CD4-positive, alpha-beta T cell treated with Interleukin-15 for 4 hours (primary cell): Measurements from ENCODE around the gene OR1K1.
"Not testable (repeated sequence)": the region's sequence is repeated elsewhere in the genome, so short reads cannot be mapped to it uniquely, and the experiment has no call there.

Experiments used
- DNase-seq: peaks from one replicate; pipeline ENCODE4 v3.0.0-alpha.2; 2020; ENCODE audit warnings: low spot score

OR1K1 gene

DNA sequence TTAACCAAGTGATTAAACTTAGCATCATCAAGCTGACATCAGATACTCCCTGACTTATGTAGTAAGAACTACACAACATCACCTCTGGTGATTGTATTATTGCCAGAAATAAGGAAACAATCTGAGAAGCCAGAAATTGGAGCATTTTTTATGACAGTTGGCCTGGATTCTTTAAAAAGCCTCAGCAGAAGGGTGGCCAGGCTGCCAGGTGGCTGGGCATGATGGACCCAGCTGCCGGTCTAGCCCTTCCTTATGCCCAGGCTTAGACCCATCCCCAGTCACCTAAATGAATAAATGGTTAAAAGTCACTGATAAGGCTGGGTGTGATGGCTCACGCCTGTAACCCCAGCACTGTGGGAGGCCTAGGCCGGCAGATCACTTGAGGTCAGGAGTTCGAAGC lies 12.8 kb downstream of the OR1K1 start:
- no peak for DNase-seq

- no peak for DNase-seq
Measured at GRCh38 chr9:122814545-122814944, 14.6 kb downstream of the OR1K1 start.

DNA sequence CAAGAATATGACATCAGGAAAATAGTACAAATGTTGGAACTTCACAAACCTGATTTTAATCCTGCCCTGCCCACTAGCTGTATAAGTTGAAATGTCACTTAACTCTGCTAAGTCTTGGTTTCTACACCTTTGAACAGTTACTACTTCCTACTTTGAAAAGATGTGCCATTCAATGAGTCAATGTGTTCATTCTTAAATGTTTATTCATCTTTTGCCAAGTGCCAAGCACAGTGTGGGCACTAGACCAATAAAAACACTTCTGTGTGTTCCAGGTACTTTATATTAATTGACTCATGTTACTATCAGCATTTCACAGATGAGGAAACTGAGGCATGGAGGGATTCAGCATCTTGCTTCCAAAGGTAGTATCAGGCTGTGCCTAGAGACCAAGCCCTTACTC lies 15.6 kb downstream of the OR1K1 start:
- no peak for DNase-seq

GRCh38 chr9:122816163-122816867 lies 16.4 kb downstream of the OR1K1 start:
- peak; percentile 40 for DNase-seq

DNA sequence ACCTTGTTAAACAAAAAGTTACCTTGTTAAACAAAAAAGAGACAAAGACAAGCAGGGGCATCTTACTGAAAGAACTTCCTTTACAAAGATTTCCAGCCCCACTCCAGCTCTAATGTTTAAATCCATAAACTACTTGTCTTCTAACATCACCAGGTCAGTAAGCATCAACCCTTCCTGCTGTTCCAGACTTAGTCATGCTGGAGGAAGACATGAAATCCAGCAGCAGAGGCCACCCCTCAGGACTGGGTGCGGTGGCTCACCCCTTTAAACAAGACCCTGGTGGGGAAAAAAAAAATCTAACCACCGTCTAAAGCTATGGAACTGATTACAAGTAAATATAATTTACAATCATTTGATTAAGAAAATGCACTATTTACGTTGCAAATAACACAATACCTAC lies 19.4 kb downstream of the OR1K1 start:
- no peak for DNase-seq

- no peak for DNase-seq
Measured at GRCh38 chr9:122819791-122820489, 20.0 kb downstream of the OR1K1 start.

DNA sequence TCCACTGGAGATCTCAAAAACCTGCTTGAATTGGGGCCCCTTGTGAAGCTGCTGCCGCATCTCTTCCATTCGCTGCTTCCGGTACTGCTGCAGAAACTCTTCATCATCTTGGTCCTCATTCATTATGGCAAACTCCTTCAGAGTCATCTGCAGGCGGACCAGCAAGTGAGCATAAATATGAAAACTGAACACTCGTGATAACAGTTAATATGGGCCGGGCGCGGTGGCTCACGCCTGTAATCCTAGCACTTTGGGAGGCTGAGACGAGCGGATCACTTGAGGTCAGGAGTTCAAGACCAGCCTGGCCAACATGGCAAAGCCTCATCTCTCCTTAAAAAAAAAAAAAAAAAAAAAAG lies 20.5 kb downstream of the OR1K1 start:
- no peak for DNase-seq

DNA sequence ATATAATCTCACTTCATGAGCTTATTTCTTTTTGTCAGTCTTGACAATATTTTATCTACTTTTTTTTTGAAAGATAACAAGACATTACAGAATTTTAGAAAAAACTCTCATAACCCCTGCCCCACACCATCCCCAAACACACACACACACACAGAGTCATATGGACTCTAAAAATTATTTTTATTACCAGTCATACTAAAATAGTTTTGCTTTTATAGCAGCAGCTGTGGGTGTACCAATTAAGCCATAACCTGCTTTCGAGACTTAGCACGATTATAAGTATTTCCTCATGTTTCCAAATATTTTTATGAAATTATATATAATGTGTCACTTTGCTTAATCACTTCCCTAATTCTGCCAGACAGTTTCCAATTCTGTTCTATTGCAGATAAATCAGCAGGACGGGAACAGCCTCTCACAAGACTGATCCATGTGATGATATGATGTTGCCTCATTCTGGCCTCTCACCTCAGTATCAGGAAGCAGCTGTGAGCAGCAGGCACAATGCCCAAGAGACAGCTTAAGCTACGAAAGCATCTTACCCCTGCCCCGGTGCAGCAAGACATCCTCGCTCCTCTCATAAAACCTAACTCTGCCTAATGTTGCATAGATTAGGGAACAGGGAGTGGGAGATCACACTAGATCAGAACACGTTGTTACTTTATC lies 21.5 kb downstream of the OR1K1 start:
- DNase-seq: no peak

DNA sequence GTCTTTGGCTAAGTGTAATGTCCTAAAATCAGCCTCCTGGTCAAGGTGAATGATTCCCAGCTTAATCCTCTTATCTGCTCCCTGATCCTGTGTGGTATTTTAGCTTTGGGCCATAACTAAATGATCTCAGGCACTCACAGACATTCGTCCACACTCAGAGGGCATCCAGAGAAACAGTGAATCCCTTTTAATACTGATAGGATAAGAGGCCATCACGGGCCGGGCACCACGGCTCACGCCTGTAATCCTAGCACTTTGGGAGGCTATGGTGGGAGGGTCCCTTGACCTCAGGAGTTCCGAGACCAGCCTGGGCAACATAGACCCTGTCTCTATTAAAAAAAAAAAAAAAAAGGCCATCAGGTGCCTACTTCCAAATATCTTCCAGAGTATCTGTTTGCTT lies 22.1 kb downstream of the OR1K1 start:
- DNase-seq: no peak

- DNase-seq: no peak
Measured at GRCh38 chr9:122822938-122823337, 23.0 kb downstream of the OR1K1 start.

DNA sequence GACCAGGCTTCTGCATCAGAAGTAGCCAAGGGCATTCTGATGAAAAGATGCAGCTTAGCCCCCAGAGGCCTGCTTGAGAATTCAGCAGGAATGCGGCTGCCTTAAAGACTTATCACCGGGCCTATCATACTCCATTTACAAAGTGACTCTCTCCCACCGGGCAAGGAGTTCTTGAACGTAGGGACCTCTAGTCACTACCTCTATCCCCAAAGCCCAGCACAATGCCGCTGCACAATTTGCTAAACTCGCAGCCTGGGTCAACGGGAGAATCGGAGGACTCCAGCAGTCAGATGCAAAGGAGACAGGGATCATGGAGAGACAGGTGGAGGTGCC lies 27.8 kb downstream of the OR1K1 start:
- no peak for DNase-seq

- DNase-seq: not testable (repeated sequence)
Measured at GRCh38 chr9:122828965-122829284, 29.0 kb downstream of the OR1K1 start.

- no peak for DNase-seq
Measured at GRCh38 chr9:122832194-122832593, 32.3 kb downstream of the OR1K1 start.

DNA sequence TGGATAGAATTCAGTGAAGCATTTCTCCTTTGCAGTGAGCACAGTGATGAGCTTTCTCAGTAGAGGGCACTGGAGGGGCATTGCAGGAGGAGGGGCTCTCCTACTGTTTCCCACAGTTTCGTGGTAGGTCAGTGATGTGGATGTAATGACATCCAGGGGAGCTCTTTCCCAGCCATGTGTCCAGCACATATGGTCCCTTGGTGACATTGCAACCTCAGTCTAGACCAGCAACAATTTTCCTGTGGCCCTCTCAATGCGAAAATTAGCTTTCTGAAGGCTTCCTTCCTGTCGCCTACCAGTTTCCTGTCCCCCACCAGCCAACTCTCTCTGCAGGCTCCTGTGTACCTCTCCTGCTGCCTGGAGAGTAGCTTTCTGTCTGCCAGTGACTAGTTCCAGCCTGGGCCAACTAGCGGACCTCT lies 35.4 kb downstream of the OR1K1 start:
- DNase-seq: peak; percentile 20

- DNase-seq: no peak
Measured at GRCh38 chr9:122837266-122837850, 37.4 kb downstream of the OR1K1 start.

DNA sequence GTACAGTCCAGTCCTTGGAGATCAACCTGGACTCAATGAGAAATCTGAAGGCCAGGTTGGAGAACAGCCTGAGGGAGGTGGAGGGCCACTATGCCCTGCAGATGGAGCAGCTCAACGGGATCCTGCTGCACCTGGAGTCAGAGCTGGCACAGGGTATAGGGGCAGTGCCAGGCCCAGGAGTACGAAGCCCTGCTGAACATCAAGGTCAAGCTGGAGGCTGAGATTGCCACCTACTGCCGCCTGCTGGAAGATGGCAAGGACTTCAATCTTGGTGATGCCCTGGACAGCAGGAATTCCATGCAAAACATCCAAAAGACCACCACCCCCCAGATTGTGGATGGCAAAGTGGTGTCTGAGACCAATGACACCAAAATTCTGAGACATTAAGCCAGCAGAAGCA lies 38.5 kb downstream of the OR1K1 start:
- DNase-seq: not testable (repeated sequence)

GRCh38 chr9:122841501-122841900 lies 41.6 kb downstream of the OR1K1 start:
- no peak for DNase-seq

- no peak for DNase-seq
Measured at GRCh38 chr9:122844137-122844536, 44.2 kb downstream of the OR1K1 start.

DNA sequence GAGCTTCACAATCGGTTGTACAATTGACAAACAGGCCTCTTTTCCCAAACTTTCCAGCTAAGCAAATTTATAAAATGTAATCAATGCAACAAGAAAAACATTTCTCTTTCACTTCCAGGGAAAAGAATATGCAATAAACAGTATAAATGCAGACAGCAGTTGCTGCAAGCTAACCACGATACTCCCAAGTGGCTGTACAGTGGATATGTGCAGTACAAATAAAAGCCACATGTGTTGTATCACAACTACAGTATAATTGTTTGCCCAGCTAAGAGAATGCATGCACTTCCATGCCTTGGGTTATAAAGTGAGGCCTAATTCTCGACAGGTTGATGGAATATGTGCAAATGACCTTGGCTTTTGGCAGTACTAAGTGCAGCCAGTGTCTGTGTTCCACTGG lies 45.2 kb downstream of the OR1K1 start:
- DNase-seq: no peak

- DNase-seq: no peak
Measured at GRCh38 chr9:122846371-122846940, 46.5 kb downstream of the OR1K1 start.

DNA sequence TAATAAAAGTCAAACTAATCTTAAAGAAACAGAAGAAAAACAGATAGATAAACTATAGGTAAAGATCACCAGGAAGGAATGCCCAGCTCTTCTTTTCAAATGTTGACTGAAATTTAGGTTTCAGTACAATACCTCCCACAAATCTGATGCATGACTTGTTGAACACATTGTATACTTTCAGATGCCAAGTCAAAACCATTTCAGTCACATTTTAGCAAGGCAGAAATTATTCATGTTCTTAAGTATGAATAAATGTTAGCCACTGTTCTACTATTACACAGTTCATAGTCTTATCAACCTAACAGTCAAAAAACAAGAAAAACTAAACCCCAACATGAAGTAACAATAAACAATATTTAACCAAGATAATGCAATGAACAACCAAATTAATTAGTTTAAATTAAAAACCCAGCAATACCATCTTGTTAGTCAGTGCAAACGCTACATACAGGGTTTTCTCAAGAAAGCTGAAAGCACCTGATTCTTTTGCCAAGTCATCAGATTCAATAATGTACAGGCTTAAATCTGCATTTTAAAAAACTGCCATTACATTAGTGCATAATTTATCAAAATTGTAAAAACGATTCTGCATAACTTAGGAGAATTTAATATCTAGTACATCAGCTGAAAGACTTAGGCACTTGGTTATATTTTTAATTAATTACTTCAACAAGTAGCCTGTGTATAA lies 48.5 kb downstream of the OR1K1 start:
- DNase-seq: no peak
